Measurements from ENCODE around the gene UBE2F. TPM values are rescaled to one million over a fixed set of nuclear protein-coding genes. Genes with fewer than 3 reads are reported as not detected.
"Not testable (repeated sequence)": the region's sequence is repeated elsewhere in the genome, so short reads cannot be mapped to it uniquely, and the experiment has no call there.

The UBE2F gene
- total and polyA plus RNA-seq, 2 of the 4 experiments (the other 2 are of a cell fraction), result 44.6 to 59.8 TPM

GRCh38 chr2:238055841-238056240 lies 89.0 kb downstream of the UBE2F start:
- Histone ChIP-seq H2BK5ac (ENCODE audit: low read depth, low read length, poor library complexity, severe bottlenecking) (no peak overlapping the region), H2BK20ac (ENCODE audit: low read depth, low read length) (no peak overlapping the region), H3K4ac (ENCODE audit: low read depth, low read length) (no peak overlapping the region), H2AK5ac (ENCODE audit: low read depth, low read length) (no peak overlapping the region), H4K5ac (ENCODE audit: low read depth, low read length) (no peak overlapping the region), H4K20me1 (ENCODE audit: insufficient read depth, low read length) (no peaks in the 10 kb centered on the region), H3K27ac (ENCODE audit: insufficient read depth, low read length) (no peak overlapping the region), H2AFZ (replicated peaks; ENCODE audit: low read length, poor library complexity) (no peak overlapping the region), H3K79me1 (ENCODE audit: low read depth in 1 of 2, low read length in 2 of 2) (peaks cover 8 to 14% of the 10 kb centered on the region in 2 experiments), H3K4me1 (ENCODE audit: control insufficient read depth, insufficient read depth, low read length) (no peaks in the 10 kb centered on the region; the same call in 1 of the 2 replicates), H3K27me3 (ENCODE audit: control insufficient read depth, insufficient read depth, low read length) (no peaks in the 10 kb centered on the region), H3K4me3 (ENCODE audit: insufficient read depth, low read depth, low read length) (no peak overlapping the region), H3K9me3 (ENCODE audit: control insufficient read depth, insufficient read depth, low read length) (no peaks in the 10 kb centered on the region), H3K23ac (ENCODE audit: low read depth, low read length) (no peak overlapping the region), H3K9ac (ENCODE audit: low read depth, low read length) (no peak overlapping the region), H3K56ac (ENCODE audit: extremely low read depth, insufficient read depth, low read length) (no peak overlapping the region), H2BK120ac (ENCODE audit: low read depth, low read length) (no peak overlapping the region), H4K8ac (ENCODE audit: low read depth in 2 of 2, low read length in 2 of 2) (no peak overlapping the region), H2AK9ac (replicated peaks; ENCODE audit: low read depth, low read length, poor library complexity) (no peak overlapping the region), H3K9me1 (ENCODE audit: insufficient read depth, low read length) (no peaks in the 10 kb centered on the region), H3K4me2 (ENCODE audit: low read depth, low read length) (no peak overlapping the region), H4K91ac (ENCODE audit: insufficient read depth, low read depth, low read length) (no peak overlapping the region), H2BK15ac (ENCODE audit: low read depth, low read length) (no peak overlapping the region), H3K14ac (replicated peaks; ENCODE audit: low read depth, low read length) (no peak overlapping the region), H3K18ac (ENCODE audit: low read depth, low read length) (no peak overlapping the region), H3K36me3 (ENCODE audit: control insufficient read depth, insufficient read depth, low read length) (no peaks in the 10 kb centered on the region)
- ATAC-seq (ENCODE audit: low read depth) (no peak), DNase-seq (no peak)
- no CpG with 5 or more reads among the region's 3 CpGs for WGBS, 2 experiments (ENCODE audit: extremely low coverage in 2 of 2, insufficient read length in 1 of 2)
- ChIA-PET POLR2A (ENCODE audit: unreplicated experiment) (interaction anchor here (0.6 kb wide), 1 partner anchor 195 kb away, joined by 4 read pairs; no protein-coding TSS in a partner anchor), CTCF (no interaction called here)
- in situ Hi-C loops (cut with MboI; ENCODE audit: low sequenced_read_pairs) (no loop called here), intact Hi-C loops (cut with micrococcal nuclease) (no loop called here), dilution Hi-C loops (cut with HindIII; ENCODE audit: low sequenced_read_pairs, unreplicated experiment) (no loop called here)
- no TSS peak for BruUV-seq (replicated peaks)
- no peak for TF ChIP-seq MAZ (IDR thresholded peaks at IDR 0.05; ENCODE audit: borderline replicate concordance, low read depth, low read length)
- no peak for TF ChIP-seq MXI1 (IDR thresholded peaks at IDR 0.05; ENCODE audit: borderline replicate concordance, low read depth, low read length)
- TF ChIP-seq NFE2L2 (IDR thresholded peaks at IDR 0.05; ENCODE audit: low read depth, low read length), result no peak
- TF ChIP-seq POLR2A (IDR thresholded peaks at IDR 0.05; ENCODE audit: low read depth, low read length), result no peak
- no peak for TF ChIP-seq CHD1 (IDR thresholded peaks at IDR 0.05; ENCODE audit: low read depth, low read length)

- H3K4me1 ChIP-seq (ENCODE audit: control insufficient read depth, insufficient read depth, low read length); H3K27ac ChIP-seq (ENCODE audit: insufficient read depth, low read length); H3K18ac ChIP-seq (ENCODE audit: low read depth, low read length); H2AK5ac ChIP-seq (ENCODE audit: low read depth, low read length); H3K9me1 ChIP-seq (ENCODE audit: insufficient read depth, low read length); H2AFZ ChIP-seq (replicated peaks; ENCODE audit: low read length, poor library complexity); CTCF ChIA-PET; H4K91ac ChIP-seq (ENCODE audit: insufficient read depth, low read depth, low read length); in situ Hi-C loops (cut with MboI; ENCODE audit: low sequenced_read_pairs); H2BK20ac ChIP-seq (ENCODE audit: low read depth, low read length); POLR2A ChIA-PET (ENCODE audit: unreplicated experiment); H3K36me3 ChIP-seq (ENCODE audit: control insufficient read depth, insufficient read depth, low read length); H3K4ac ChIP-seq (ENCODE audit: low read depth, low read length); H3K23ac ChIP-seq (ENCODE audit: low read depth, low read length); H4K8ac ChIP-seq (ENCODE audit: low read depth in 2 of 2, low read length in 2 of 2); intact Hi-C loops (cut with micrococcal nuclease); H3K9ac ChIP-seq (ENCODE audit: low read depth, low read length); dilution Hi-C loops (cut with HindIII; ENCODE audit: low sequenced_read_pairs, unreplicated experiment); H2BK5ac ChIP-seq (ENCODE audit: low read depth, low read length, poor library complexity, severe bottlenecking); H2BK120ac ChIP-seq (ENCODE audit: low read depth, low read length); H3K9me3 ChIP-seq (ENCODE audit: control insufficient read depth, insufficient read depth, low read length); H3K14ac ChIP-seq (replicated peaks; ENCODE audit: low read depth, low read length); ATAC-seq (ENCODE audit: low read depth); H3K27me3 ChIP-seq (ENCODE audit: control insufficient read depth, insufficient read depth, low read length); BruUV-seq (replicated peaks); DNase-seq; H2AK9ac ChIP-seq (replicated peaks; ENCODE audit: low read depth, low read length, poor library complexity); H3K4me2 ChIP-seq (ENCODE audit: low read depth, low read length); H3K56ac ChIP-seq (ENCODE audit: extremely low read depth, insufficient read depth, low read length); H2BK15ac ChIP-seq (ENCODE audit: low read depth, low read length); H4K20me1 ChIP-seq (ENCODE audit: insufficient read depth, low read length); H4K5ac ChIP-seq (ENCODE audit: low read depth, low read length); H3K4me3 ChIP-seq (ENCODE audit: insufficient read depth, low read depth, low read length): not testable (repeated sequence)
- H3K79me1 ChIP-seq (ENCODE audit: low read depth in 1 of 2, low read length in 2 of 2), result peaks cover 8 to 25% of the 10 kb centered on the region in 2 experiments
- WGBS, 2 experiments (ENCODE audit: extremely low coverage in 2 of 2, insufficient read length in 1 of 2), result 92% methylated on average over 10 of the region's 44 CpGs; no CpG with 5 or more reads in 1 of the 2 experiments
Observed at GRCh38 chr2:238057696-238058575, 91.1 kb downstream of the UBE2F start.
